HepG2 (cell line): ENCODE data around the gene SYAP1. TPM values are rescaled to one million over a fixed set of nuclear protein-coding genes. Genes with fewer than 3 reads are reported as not detected.

Experiments
- ETV5 ChIP-seq: IDR thresholded peaks from 2 replicates; pipeline ENCODE4 v1.6.1; 2018; ENCODE audit warnings: missing biosample characterization, missing genetic modification reagents, inconsistent platforms, borderline replicate concordance
- HDAC1 ChIP-seq: sonication (generic); formaldehyde crosslinking; IDR thresholded peaks from 2 replicates; pipeline ENCODE4 v1.5.1; 2020; ENCODE audit warnings: mild to moderate bottlenecking, missing genetic modification reagents
- KDM2A ChIP-seq: sonication (generic); formaldehyde crosslinking; IDR thresholded peaks from 2 replicates; pipeline ENCODE4 v1.4.0; 2020; ENCODE audit warnings: low read depth, missing genetic modification reagents, borderline replicate concordance
- KLF6 ChIP-seq: IDR thresholded peaks from 2 replicates; pipeline ENCODE4 v1.8.0; 2016; ENCODE audit warnings: missing biosample characterization, missing genetic modification reagents
- SIN3B ChIP-seq: fragments of 150-350 bp; IDR thresholded peaks from 2 replicates; pipeline ENCODE4 v1.6.1; 2014; ENCODE audit warnings: low read length
- THAP7 ChIP-seq: sonication (generic); formaldehyde crosslinking; IDR thresholded peaks from 2 replicates; pipeline ENCODE4 v1.8.1; 2023; ENCODE audit warnings: mild to moderate bottlenecking, missing genetic modification reagents
- ZFY ChIP-seq: sonication (generic); formaldehyde crosslinking; IDR thresholded peaks from 2 replicates; pipeline ENCODE4 v1.4.0; 2020; ENCODE audit warnings: missing genetic modification reagents
- ZNF143 ChIP-seq: sonication (generic); formaldehyde crosslinking; IDR thresholded peaks from 2 replicates; pipeline ENCODE4 v1.4.0; 2020; ENCODE audit warnings: missing genetic modification reagents
- ZNF329 ChIP-seq: sonication (generic); formaldehyde crosslinking; IDR thresholded peaks from 2 replicates; pipeline ENCODE4 v1.9.0; 2021; ENCODE audit warnings: low read depth, mild to moderate bottlenecking, missing genetic modification reagents
- polyA plus RNA-seq, 8 experiments: library from polyadenylated mRNA; depleted of rRNA in 3 of 8; stranded (reverse) in 7 of 8; unstranded in 1 of 8; fragments of >200 nt; fragmentation: Illumina TruSeq in 4 of 8; extraction: Trizol in 4 of 8; gene quantifications; 2 replicates each; pipeline versions ENCODE4 v1.2.1 to v1.2.3, GENCODE V29; 2011 to 2016; ENCODE audit warnings: low read depth in 4 of 8, missing spikeins in 1 of 8, mixed read lengths in 1 of 8; ENCODE audit not compliant: insufficient read depth in 1 of 8
- total RNA-seq, 5 experiments: library from RNA; depleted of rRNA; stranded (reverse); fragments of >200 nt; fragmentation: Illumina TruSeq; extraction: Trizol; gene quantifications; 2 replicates each; pipeline ENCODE4 v1.2.3, GENCODE V29; 2016; ENCODE audit warnings: low read depth in 1 of 5
- TF ChIP-seq, protein P1 (sequence below), 2 experiments: sonication (generic) in 1 of 2; formaldehyde crosslinking in 1 of 2; IDR thresholded peaks; 2 replicates each; pipeline versions ENCODE4 v1.4.0 to v1.6.1; 2018 to 2020; ENCODE audit warnings: missing genetic modification reagents in 2 of 2, borderline replicate concordance in 1 of 2, low read depth in 1 of 2, mild to moderate bottlenecking in 1 of 2, missing biosample characterization in 1 of 2

Gene SYAP1
- total and polyA plus RNA-seq, 2 of the 13 experiments (the other 11 are each of a cell fraction or from before 2014, with no cell fraction given): 4.9 to 18.5 TPM

- peak; percentile 65 for TF ChIP-seq ZFY
- TF ChIP-seq ETV5 (CRISPR knock-in tag): 0 out of 2 replicates have a peak, but pooled peaks have one; percentile 7
- TF ChIP-seq THAP7 (CRISPR knock-in tag): 0 out of 2 replicates have a peak, but pooled peaks have one; percentile 53
- TF ChIP-seq HDAC1 (CRISPR knock-in tag): peak; percentile 46; the same call in 1 of the 2 replicates
- TF ChIP-seq ZNF143 (CRISPR knock-in tag): peak; percentile 63; the same call in 1 of the 2 replicates
- no peak for TF ChIP-seq SIN3B
- TF ChIP-seq, protein P1, sequence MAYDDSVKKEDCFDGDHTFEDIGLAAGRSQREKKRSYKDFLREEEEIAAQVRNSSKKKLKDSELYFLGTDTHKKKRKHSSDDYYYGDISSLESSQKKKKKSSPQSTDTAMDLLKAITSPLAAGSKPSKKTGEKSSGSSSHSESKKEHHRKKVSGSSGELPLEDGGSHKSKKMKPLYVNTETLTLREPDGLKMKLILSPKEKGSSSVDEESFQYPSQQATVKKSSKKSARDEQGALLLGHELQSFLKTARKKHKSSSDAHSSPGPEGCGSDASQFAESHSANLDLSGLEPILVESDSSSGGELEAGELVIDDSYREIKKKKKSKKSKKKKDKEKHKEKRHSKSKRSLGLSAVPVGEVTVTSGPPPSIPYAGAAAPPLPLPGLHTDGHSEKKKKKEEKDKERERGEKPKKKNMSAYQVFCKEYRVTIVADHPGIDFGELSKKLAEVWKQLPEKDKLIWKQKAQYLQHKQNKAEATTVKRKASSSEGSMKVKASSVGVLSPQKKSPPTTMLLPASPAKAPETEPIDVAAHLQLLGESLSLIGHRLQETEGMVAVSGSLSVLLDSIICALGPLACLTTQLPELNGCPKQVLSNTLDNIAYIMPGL (CRISPR knock-in tag; IDR thresholded peaks at IDR 0.05; ENCODE audit: borderline replicate concordance in 1 of 2, low read depth in 1 of 2): peak in 1 of 2 experiments; percentile 62; a peak in 1 of 4 replicates
- TF ChIP-seq KDM2A (CRISPR knock-in tag): peak; percentile 26; the same call in 1 of the 2 replicates
- 0 out of 2 replicates have a peak, but pooled peaks have one; percentile 30 for TF ChIP-seq KLF6 (CRISPR knock-in tag)
- TF ChIP-seq ZNF329 (CRISPR knock-in tag): no peak
These were observed 6.8 kb upstream of the SYAP1 start, which contains the start of gene CTPS2 (continued) for GRCh38 chrX:16712548-16713155.
